ENCODE measurements around the gene TEDC2.
A peak's percentile ranks its signal among the peaks of the same experiment; 100 is the strongest.

Gene TEDC2

GRCh38 chr16:2468725-2469398, 9.0 kb downstream of the TEDC2 start:
- Mint-ChIP-seq H3K27me3 (peaks cover 61% of the 10 kb centered on the region), H3K27ac (no peak overlapping the region), H3K4me3 (peak overlapping the region; percentile 61 to 80), H3K9me3 (no peaks in the 10 kb centered on the region), H3K4me1 (peaks cover 52% of the 10 kb centered on the region)
- peak; percentile 13 for ATAC-seq
- no peak for DNase-seq

GRCh38 chr16:2469399-2470233, 9.7 kb downstream of the TEDC2 start:
- peaks cover 52% of the 10 kb centered on the region for H3K4me1 Mint-ChIP-seq
- DNase-seq, result no peak
- H3K4me3 Mint-ChIP-seq, result peak overlapping the region in 1 of 2 donors; percentile 44
- H3K27me3 Mint-ChIP-seq, result peaks cover 61% of the 10 kb centered on the region
- no peak for ATAC-seq
- no peaks in the 10 kb centered on the region for H3K9me3 Mint-ChIP-seq
- no peak overlapping the region for H3K27ac Mint-ChIP-seq

DNA sequence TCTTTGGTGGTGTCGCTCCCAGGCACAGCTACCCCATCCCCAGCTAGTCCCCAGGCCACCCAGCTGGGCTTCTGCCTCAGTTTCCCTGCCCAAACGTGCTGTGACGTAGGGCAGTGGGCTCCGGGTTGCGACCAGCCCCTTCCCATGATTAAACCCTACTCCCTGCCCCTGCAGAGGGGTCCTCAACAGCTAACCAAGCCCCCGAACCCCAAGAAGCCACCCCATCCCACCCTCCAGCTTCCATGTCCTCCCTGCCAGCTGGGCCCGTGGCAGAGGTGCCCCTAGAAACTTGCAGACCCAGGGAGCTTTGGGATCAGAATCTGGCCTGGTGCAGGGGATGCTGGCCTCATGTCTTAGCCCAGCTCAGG, 10.3 kb downstream of the TEDC2 start:
- DNase-seq (no peak), ATAC-seq (no peak)
- H3K27ac Mint-ChIP-seq, result no peak overlapping the region
- H3K27me3 Mint-ChIP-seq, result peaks cover 61% of the 10 kb centered on the region
- H3K4me3 Mint-ChIP-seq, result peak overlapping the region in 1 of 2 donors; percentile 44
- no peaks in the 10 kb centered on the region for H3K9me3 Mint-ChIP-seq
- peaks cover 52% of the 10 kb centered on the region for H3K4me1 Mint-ChIP-seq

DNA sequence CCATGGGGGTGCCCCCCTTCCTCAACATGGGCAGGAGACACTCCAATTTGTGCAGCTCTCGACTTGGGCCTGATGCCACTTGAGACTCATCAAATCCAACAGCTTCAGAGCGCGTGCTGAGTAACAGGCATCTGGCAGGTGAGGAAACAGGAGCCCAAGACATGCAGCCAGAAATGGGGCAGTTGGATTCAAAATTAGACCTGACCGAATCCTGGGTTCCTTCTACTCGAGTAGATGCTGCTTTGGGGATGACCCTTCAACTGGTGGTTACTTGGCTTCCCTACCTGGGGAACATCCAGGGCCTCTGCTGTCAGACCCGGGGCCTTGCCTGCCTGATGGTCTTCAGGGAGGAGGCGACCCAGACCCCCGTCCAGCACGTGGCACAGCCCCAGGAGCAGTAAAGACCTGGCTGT, 10.7 kb downstream of the TEDC2 start:
- no peak for ATAC-seq
- Mint-ChIP-seq H3K27ac (no peak overlapping the region), H3K4me1 (peaks cover 52% of the 10 kb centered on the region), H3K9me3 (no peaks in the 10 kb centered on the region), H3K4me3 (no peak overlapping the region), H3K27me3 (peaks cover 61% of the 10 kb centered on the region)
- no peak for DNase-seq

DNA sequence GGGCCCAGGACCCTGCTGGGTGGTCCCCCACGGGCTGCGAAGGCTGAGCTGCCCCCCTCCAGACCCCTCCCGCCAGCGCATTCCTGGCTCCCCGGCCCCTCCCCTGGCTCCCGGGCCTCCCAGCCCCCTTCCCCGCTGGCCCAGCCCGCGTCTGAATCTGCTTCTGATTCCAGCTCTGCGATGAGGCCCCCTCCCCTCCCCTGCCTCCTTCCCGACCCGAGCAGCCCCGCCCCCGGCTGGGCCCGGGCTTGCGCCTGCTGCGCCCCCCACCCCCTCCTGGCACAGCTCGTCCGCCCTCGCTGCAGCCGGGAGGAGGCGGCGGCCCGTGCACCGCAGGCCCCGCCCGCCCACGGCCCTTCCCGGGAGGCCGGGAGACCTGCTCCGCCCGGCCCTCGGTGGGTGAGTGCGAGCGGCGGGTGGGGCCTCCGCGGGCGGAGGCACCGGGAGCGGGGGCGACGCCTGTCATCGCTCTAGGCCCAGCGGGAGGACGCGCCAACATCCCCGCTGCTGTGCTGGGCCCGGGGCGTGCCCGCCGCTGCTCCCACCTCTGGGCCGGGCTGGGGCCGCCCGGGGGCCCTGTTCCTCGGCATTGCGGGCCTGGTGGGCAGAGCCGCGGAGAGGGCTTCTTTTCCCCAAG, 11.2 kb downstream of the TEDC2 start, which contains the start of gene NTN3:
Gene NTN3 (plus strand): TSS at position 282 of the 637 bp plus-strand sequence. CDS start 405 bp downstream, outside the sequence.
- H3K4me3 Mint-ChIP-seq, result peak within 1 kb of the TSS in 1 of 2 donors; percentile 63
- H3K4me1 Mint-ChIP-seq, result peaks cover 57% of the 10 kb centered on the region
- H3K9me3 Mint-ChIP-seq, result no peaks in the 10 kb centered on the region
- H3K27me3 Mint-ChIP-seq, result peaks cover 61% of the 10 kb centered on the region
- ATAC-seq (no peak), DNase-seq (no peak)
- H3K27ac Mint-ChIP-seq, result no peak within 1 kb of the TSS

- H3K4me1 Mint-ChIP-seq, result peaks cover 64% of the 10 kb centered on the region
- H3K27me3 Mint-ChIP-seq, result peaks cover 57% of the 10 kb centered on the region
- H3K4me3 Mint-ChIP-seq, result peak overlapping the region in 1 of 2 donors; percentile 63
- ATAC-seq (no peak), DNase-seq (no peak)
- H3K9me3 Mint-ChIP-seq, result no peaks in the 10 kb centered on the region
- H3K27ac Mint-ChIP-seq, result no peak overlapping the region
Observed at GRCh38 chr16:2471653-2472487, 12.0 kb downstream of the TEDC2 start.

DNA sequence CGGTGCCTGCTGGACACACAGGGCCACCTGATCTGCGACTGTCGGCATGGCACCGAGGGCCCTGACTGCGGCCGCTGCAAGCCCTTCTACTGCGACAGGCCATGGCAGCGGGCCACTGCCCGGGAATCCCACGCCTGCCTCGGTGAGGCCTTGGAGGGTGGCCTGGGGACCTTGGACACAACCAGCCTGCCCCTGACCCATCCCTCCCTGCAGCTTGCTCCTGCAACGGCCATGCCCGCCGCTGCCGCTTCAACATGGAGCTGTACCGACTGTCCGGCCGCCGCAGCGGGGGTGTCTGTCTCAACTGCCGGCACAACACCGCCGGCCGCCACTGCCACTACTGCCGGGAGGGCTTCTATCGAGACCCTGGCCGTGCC, 12.6 kb downstream of the TEDC2 start:
- Mint-ChIP-seq H3K4me3 (no peak overlapping the region), H3K9me3 (no peaks in the 10 kb centered on the region), H3K4me1 (peaks cover 63% of the 10 kb centered on the region), H3K27ac (no peak overlapping the region), H3K27me3 (peaks cover 51% of the 10 kb centered on the region)
- no peak for DNase-seq
- ATAC-seq, result no peak

- H3K27ac Mint-ChIP-seq, result peak overlapping the region in 1 of 2 donors; percentile 71
- H3K9me3 Mint-ChIP-seq, result no peaks in the 10 kb centered on the region
- H3K4me1 Mint-ChIP-seq, result peaks cover 67% of the 10 kb centered on the region
- DNase-seq (no peak), ATAC-seq (no peak)
- peak overlapping the region; percentile 55 to 72 for H3K4me3 Mint-ChIP-seq
- H3K27me3 Mint-ChIP-seq, result peaks cover 48% of the 10 kb centered on the region
Observed at GRCh38 chr16:2472885-2473445, 13.1 kb downstream of the TEDC2 start.

GRCh38 chr16:2473446-2473926, 13.6 kb downstream of the TEDC2 start:
- DNase-seq, result no peak
- Mint-ChIP-seq H3K9me3 (no peaks in the 10 kb centered on the region), H3K4me3 (peak overlapping the region; percentile 55 to 72), H3K4me1 (peaks cover 65% of the 10 kb centered on the region), H3K27me3 (peaks cover 43% of the 10 kb centered on the region), H3K27ac (peak overlapping the region in 1 of 2 donors; percentile 71)
- no peak for ATAC-seq

DNA sequence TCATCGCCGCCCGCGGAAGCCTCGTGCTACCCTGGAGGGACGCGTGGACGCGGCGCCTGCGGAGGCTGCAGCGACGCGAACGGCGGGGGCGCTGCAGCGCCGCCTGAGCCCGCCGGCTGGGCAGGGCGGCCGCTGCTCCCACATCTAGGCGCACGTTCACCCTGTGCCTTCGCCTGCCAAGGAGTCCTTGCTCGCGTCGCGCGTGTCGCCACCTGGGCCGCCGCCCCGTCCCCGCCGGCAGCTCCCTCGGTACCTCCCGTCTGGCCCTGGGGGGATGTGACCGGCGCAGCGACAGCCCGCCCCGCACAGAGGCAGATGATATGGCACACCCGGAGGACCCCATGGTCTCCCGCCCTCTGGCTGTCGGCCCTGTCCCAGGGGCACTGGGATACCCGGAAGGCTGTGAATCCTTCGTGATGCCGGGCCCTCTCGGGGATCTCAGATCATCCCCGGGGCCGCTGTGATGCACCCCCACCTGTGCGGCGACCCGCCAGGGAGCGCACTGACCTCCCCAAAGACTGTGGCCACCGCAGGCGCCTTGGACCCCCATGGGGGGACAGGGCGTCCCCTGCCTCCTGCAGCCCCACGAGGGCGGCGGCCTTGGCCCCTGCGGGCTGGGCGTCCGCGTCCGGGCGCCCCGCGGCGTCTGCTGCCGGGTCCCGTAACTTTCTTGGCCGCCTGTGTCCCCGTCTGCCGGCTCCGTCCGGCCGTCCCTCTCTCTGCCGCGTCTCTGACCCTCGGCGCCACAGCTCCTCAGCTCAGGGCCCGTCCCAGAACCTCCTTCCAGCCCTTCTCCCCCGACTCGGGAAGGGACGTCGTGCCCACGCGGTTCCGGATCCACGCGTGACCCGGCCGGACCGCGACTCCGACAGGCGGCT, 14.3 kb downstream of the TEDC2 start:
- Mint-ChIP-seq H3K9me3 (no peaks in the 10 kb centered on the region), H3K4me1 (peaks cover 57% of the 10 kb centered on the region), H3K4me3 (peak overlapping the region; percentile 86 to 90), H3K27me3 (peaks cover 35% of the 10 kb centered on the region), H3K27ac (peak overlapping the region; percentile 69 to 87)
- DNase-seq (peak; percentile 57 to 65), ATAC-seq (peak; percentile 68)

- Mint-ChIP-seq H3K9me3 (no peaks in the 10 kb centered on the region), H3K27ac (peak within 1 kb of the TSS; percentile 69 to 87), H3K4me1 (peaks cover 50% of the 10 kb centered on the region), H3K27me3 (peaks cover 28% of the 10 kb centered on the region), H3K4me3 (peak within 1 kb of the TSS; percentile 86 to 90)
- peak; percentile 85 for DNase-seq
- ATAC-seq, result peak; percentile 74
Observed at GRCh38 chr16:2474877-2475412, 15.0 kb downstream of the TEDC2 start, which contains the start of gene TBC1D24. Gene TBC1D24 (plus strand): TSS chr16:2475127. CDS start chr16:2496149, 21,022 bp downstream.

- ATAC-seq, result peak; percentile 61
- peaks cover 43% of the 10 kb centered on the region for H3K4me1 Mint-ChIP-seq
- peaks cover 21% of the 10 kb centered on the region for H3K27me3 Mint-ChIP-seq
- peak; percentile 51 to 54 for DNase-seq
- H3K4me3 Mint-ChIP-seq, result peak overlapping the region; percentile 68 to 69
- H3K9me3 Mint-ChIP-seq, result no peaks in the 10 kb centered on the region
- peak overlapping the region in 1 of 2 donors; percentile 67 for H3K27ac Mint-ChIP-seq
Observed at GRCh38 chr16:2475413-2476344, 15.8 kb downstream of the TEDC2 start.

- Mint-ChIP-seq H3K4me3 (peak overlapping the region; percentile 59 to 68), H3K9me3 (no peaks in the 10 kb centered on the region), H3K27ac (peak overlapping the region in 1 of 2 donors; percentile 67), H3K4me1 (peaks cover 43% of the 10 kb centered on the region), H3K27me3 (peaks cover 20% of the 10 kb centered on the region)
- DNase-seq, result no peak
- no peak for ATAC-seq
Observed at GRCh38 chr16:2476345-2476720, 16.4 kb downstream of the TEDC2 start.
